NCI-H2196 treated with DMSO at 0.1 percent for 48 hours (cell line): ENCODE data around the gene CENPB.

Experiments
- DNase-seq: peaks from one replicate; lab custom pipeline; 2025; ENCODE audit not compliant: unreplicated experiment; lab: John Stamatoyannopoulos, UW

The CENPB gene

GRCh38 chr20:3767427-3768341, 18.9 kb downstream of the CENPB start, which contains the start of gene ADISSP:
Gene ADISSP (minus strand): TSS chr20:3767753. CDS start chr20:3760100, 7,653 bp downstream.
- DNase-seq, result peak; percentile 97

- no peak for DNase-seq
Measured at GRCh38 chr20:3767110-3767426, 19.5 kb downstream of the CENPB start.

DNA sequence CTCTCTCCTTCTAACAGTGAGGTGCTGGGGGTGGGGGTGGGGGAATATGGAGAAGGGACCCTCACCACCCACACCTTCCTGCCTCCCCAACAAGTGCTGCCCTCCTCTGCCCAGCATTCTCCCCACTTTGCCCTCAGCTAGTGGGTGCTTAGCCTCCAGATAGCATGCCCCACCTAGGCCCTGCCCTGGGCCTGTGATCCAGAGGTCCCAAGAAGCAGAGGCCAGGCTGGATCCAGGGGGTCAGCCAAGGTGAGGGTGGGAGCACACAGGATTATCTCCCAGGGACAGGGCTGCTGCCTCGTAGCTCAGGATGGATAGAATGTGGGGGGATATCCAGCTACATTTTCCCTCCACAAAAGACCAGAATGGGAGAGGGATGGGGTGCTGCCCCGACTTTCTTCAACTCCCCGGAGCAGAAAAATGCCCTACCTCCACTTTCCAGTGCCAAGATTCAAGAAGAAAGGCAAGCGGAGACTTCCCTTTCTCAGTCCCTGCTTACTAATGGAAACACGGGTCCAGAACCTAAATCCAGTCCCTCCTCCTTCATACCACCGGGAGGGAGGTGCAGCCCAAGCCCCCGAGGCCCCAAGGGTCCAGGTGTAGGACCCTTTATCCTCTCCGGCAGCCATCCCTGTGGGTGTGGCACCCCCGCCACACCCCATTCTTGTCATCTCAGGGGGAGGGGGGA, 20.0 kb downstream of the CENPB start:
- DNase-seq, result no peak

GRCh38 chr20:3765171-3765882, 21.2 kb downstream of the CENPB start:
- DNase-seq, result no peak

DNA sequence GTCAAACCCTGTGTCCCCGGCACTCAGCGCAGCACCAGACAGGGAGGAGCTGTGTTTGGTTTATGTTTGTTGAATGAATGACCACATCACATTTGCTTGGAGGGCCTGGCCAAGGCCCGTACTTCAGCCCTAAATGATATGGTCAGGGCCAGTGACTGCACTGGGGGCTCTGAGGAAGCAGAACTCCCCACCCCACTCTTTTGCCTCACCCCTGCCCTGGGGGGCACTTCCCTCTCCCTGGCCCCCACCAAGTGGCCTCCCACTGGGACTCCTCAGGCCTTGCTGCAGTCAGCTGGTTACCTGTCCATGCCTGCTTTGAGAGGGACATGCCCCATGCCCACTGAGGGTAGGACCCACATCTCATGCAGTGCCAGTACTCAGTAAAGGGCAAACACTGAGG, 21.9 kb downstream of the CENPB start:
- DNase-seq, result no peak

DNA sequence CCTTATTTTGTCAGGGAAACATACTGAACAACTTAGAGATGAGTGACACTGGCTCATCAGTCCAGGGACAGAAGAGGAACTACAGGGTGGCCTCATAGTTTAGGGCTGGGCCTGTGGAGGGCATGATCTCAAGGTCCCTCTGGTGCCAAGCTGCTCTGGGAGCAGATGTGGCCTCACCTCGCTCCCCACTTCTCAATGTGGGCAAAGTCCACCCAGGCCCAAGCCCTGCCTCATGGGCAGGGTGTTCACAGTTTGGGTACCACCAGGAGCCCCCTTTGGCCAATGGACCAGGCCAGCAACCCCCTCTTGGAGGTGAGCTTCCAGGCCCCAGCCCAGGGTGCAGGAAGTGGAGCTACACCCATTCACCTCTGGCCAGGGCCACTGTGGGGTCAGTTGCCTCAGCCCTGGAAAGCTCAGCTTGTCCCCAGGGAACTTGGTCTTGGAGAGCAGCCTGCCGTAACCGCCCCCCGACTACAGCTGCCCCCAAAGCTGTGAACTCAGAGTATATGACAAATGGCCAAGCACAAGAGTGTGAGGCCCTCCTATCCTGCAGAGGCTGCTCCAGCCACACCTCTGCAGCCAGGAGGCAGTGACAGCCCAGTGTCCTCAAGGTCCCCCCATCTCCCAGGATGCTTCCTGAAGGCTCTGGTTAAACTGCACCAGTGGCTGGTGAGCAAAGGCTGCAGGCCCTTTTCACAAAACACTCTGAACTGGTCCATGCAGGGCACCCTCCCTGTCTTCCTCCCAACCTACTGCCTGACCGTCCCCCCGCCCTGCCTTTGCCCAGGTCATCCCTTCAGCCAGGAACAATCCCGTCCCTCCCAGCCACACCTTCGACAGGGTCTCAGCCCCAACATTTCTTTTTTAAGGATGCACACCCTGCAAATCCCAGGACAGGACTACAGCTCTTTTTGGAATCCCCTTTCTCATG, 22.6 kb downstream of the CENPB start:
- no peak for DNase-seq

DNA sequence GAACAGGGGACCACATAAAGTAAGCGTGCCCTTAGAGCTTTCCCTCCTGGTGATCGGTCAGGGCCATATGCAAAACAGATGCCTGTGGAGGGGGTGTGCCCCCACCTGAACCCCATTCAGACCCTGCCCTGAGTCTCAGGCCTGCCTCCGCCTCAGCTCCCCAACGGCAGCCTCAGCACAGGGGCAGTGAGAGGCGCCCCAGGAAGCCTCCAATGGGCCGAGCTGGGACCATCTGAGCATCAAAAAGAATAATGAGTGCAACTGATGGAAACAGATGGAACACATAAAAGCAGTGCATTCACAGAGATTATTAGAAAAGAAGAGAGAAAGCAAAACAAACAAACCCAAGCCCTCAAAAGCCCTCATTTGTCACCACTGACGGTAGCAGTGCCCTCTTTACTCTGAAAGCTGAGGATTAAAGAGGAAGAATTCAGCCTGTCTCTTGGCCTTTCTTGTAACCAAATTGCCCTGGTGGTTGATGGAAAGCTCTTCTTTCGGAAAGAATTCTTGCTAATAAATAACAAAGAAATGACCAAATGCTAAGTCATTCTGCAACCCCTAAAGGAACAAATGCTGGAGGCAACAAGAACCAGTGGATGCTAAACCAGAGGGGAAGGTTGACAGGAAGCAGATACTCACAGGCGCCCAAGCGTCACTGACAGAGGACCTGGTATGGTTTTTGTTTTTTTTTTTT, 25.7 kb downstream of the CENPB start:
- no peak for DNase-seq

- DNase-seq, result no peak
Measured at GRCh38 chr20:3759884-3760283, 26.7 kb downstream of the CENPB start.

DNA sequence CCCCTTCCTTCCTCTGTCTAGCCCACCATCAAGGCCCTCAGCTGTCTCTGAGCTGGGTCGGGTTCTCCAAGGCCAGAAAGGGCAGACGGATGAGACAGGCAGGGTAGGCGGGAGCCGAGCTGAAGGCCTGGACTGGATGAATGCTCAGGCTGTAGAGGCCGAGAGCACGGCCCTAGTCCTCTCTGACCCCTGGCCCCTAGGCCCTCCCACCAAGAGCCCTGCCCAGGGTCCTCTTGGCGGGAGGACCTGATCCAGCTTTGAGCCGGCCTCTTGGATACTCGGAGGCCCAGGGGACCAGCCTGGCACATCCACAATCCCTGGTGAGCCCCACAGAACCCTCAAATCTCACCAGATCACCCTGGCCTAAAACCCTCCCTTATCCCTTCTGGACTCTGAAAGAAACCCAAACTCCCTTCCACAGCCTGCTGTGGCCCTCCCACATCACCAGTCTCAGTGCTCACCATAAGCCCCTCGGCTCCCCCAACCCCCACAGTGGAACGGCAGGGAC, 27.2 kb downstream of the CENPB start:
- DNase-seq, result no peak

- no peak for DNase-seq
Measured at GRCh38 chr20:3758566-3758965, 28.0 kb downstream of the CENPB start.

GRCh38 chr20:3757268-3757667, 29.3 kb downstream of the CENPB start:
- no peak for DNase-seq

GRCh38 chr20:3755814-3756480, 30.6 kb downstream of the CENPB start:
- DNase-seq, result no peak

DNA sequence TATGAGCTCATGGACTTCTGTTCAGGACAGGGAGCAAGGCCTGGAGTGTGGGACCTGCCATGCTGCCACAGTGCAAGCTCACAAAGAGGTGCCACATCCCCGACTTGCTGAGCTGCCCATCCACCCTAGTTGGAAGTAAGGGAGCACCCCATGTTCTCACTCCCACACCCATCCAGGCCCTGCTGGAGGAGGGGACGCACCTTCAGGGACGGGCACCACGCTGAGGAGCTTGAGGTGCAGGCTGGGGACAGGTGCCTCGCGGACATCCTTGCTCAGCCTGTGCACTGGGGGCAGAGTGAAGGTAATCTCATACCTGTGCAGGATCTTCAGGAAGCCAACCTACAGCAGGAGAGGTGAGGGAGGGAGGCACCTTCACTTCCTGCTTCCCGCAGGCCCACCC, 31.3 kb downstream of the CENPB start:
- DNase-seq, result no peak

DNA sequence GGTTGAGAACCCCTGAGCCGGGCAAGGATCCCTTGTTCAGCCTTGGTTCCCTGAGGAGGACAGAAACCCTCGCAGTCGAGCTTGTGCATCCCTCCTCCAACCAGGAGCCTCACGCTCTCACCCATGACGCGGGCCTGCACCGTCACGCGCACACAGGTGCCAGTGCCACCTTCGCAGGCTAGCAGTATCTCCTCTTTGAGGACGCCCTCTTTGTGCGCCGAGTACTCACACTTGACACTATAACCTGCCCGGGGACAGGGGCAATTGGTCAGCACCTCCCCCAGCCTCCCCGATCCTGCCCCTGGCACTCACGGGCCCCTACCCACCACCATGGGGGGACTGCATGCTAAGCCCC, 32.3 kb downstream of the CENPB start:
- DNase-seq, result no peak

DNA sequence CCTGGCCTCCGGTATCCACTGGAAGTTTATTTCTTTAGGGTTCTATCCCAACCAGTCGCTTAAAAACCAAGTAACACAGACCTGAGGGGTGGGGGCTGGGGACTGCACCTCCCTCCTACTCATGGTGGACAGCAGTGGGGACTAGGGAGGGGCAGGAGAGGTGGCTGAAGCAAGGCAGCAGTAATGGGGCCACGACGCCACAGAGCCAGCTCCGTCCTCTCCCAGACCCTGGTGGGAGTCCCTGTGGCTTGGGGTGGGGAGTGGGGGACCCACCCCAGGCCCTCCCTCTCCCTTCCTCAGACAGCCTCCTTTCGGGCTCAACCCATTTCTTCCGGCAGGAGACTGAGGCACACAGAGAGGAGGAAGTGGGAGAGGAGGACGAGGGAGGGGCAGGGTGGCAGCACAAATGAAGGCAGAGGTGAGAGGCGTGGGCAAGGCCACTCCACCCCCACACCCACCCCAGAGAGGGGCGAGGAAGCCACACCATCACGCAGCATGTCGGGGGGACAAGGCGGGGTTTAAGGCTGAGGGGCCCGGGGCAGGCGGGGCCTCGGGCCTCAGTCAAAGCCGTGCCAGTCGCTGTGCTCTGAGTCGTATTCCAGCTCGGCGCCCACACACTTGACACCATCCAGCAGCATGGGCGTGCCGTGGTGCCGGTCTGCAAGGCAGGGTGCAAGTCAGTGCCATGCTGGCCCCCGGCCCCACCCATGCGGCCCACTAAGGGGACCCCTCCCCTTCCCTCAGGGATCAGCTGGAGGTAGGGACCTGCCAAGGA, 32.9 kb downstream of the CENPB start:
- DNase-seq, result no peak

DNA sequence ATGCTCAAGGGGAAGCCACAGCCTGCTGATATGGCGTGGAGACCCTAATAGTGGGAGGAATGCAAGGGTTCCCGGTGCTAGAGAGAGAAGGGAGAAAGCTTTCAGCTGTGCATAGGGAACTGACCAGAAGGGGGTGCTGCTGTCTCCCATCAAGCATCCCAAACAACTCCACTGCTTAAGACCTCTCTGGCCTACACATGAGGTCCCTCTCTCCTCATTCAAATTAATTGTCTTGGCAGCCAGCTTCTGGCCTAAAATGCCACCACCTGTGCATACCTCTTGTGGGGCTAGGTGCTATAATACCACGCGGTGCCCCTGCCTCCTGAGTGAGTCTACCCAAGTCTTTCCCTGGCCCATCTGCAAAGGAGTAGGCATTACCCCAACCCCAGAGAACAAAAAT, 33.4 kb downstream of the CENPB start:
- peak; percentile 38 for DNase-seq

- DNase-seq, result no peak
Measured at GRCh38 chr20:3752386-3752759, 34.2 kb downstream of the CENPB start.

DNA sequence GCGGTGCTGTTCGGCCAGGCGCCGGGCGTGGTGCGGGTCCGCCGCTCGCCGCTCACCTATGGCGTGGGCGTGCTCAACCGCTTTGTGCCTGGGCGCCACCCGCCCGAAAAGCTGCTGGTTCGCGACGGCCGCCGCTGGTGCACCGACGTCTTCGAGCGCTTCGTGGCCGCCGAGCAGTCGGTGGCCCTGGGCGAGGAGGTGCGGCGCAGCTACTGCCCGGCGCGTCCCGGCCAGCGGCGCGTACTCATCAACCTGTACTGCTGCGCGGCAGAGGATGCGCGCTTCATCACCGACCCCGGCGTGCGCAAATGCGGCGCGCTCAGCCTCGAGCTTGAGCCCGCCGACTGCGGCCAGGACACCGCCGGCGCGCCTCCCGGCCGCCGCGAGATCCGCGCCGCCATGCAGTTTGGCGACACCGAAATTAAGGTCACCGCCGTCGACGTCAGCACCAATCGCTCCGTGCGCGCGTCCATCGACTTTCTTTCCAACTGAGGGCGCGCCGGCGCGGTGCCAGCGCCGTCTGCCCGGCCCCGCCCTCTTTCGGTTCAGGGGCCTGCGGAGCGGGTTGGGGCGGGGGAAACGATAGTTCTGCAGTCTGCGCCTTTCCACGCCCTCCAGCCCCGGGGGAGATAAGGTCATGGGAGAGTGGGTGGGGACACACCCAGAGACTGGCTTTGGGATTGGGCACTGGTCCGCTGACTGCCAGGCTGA, 34.7 kb downstream of the CENPB start:
- DNase-seq, result peak; percentile 84
